ENCODE measurements around the gene RPTOR. TPM values are rescaled to one million over a fixed set of nuclear protein-coding genes. Genes with fewer than 3 reads are reported as not detected.
"Not testable (repeated sequence)": the region's sequence is repeated elsewhere in the genome, so short reads cannot be mapped to it uniquely, and the experiment has no call there.

The RPTOR gene
- total and polyA plus RNA-seq, 12 donors, result 7.9 to 30.3 (median 25.6) TPM

GRCh38 chr17:80574496-80574895 lies 29.9 kb downstream of the RPTOR start:
- no peak for DNase-seq
- intact Hi-C loops (cut with DNase I), result loop anchor here in 3 of 10 donors (2.0 to 5.0 kb wide), 2 partner anchors 147 to 148 kb away; no protein-coding TSS in a partner anchor
- Histone ChIP-seq H3K27me3 (no peaks in the 10 kb centered on the region), H3K4me1 (peaks cover 0 to 9% (median 0%) of the 10 kb centered on the region in 9 donors), H3K36me3 (no peaks in the 10 kb centered on the region), H3K4me3 (no peak overlapping the region), H3K9me3 (peaks cover 0 to 10% (median 0%) of the 10 kb centered on the region in 11 donors), H3K27ac (no peak overlapping the region)
- no peak for ATAC-seq
- 72% methylated on average over 4 of the region's 4 CpGs for WGBS, 2 donors
- TF ChIP-seq CTCF (IDR thresholded peaks at IDR 0.05), result no peak

DNA sequence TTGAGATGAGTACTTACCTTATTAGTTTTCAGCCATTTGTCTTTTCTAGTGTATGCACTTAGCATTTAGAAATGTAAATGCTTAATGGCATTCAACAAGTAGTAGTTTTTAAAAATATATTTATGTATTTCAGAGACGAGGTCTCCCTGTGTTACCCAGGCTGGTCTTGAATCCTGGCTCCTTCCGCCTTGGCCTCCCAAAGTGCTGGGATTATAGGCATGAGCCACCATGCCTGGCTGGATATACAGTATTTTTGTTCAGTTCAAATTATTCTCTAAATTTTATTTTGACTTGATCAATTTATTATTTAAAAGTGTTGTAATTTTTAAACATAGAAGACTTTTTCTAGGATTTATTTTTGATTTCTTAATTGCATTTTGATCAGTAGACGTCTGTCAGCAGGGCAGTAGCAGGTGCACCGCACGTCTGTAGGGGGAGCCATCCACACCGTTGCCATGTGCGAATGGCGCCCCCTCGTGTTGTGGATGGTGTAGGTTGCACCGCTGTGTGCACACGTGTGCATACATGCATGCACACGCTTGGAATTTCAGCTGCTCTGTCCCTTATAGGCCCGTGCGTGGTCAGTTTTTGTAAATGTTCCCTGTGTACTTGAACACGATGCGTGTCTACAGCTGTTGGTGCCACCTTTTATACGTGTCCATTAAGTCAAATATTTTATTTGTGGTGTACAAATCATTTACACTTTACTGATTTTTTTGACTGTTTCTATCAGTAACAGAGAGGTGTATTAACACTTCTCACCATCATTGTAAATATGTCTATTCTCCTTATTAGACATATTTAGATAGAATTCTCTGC lies 30.6 kb downstream of the RPTOR start:
- DNase-seq (peak; percentile 69 to 79), ATAC-seq (peak in 7 of 8 donors; percentile 67 to 88 (median 80))
- 36 to 38% methylated on average over 17 of the region's 17 CpGs for WGBS, 2 donors
- no peak overlapping the region for H3K4me3 ChIP-seq
- no peak overlapping the region for H3K27ac ChIP-seq
- no peaks in the 10 kb centered on the region for H3K36me3 ChIP-seq
- H3K9me3 ChIP-seq, result peaks cover 0 to 10% (median 0%) of the 10 kb centered on the region in 11 donors
- intact Hi-C loops (cut with DNase I), result loop anchor here in 8 of 10 donors (1.0 to 5.0 kb wide), 4 partner anchors 143 to 148 kb away; no protein-coding TSS in a partner anchor
- peaks cover 0 to 9% (median 0%) of the 10 kb centered on the region in 9 donors for H3K4me1 ChIP-seq
- H3K27me3 ChIP-seq, result no peaks in the 10 kb centered on the region
- TF ChIP-seq CTCF (IDR thresholded peaks at IDR 0.05), result peak; percentile 55 to 100 (median 88)

DNA sequence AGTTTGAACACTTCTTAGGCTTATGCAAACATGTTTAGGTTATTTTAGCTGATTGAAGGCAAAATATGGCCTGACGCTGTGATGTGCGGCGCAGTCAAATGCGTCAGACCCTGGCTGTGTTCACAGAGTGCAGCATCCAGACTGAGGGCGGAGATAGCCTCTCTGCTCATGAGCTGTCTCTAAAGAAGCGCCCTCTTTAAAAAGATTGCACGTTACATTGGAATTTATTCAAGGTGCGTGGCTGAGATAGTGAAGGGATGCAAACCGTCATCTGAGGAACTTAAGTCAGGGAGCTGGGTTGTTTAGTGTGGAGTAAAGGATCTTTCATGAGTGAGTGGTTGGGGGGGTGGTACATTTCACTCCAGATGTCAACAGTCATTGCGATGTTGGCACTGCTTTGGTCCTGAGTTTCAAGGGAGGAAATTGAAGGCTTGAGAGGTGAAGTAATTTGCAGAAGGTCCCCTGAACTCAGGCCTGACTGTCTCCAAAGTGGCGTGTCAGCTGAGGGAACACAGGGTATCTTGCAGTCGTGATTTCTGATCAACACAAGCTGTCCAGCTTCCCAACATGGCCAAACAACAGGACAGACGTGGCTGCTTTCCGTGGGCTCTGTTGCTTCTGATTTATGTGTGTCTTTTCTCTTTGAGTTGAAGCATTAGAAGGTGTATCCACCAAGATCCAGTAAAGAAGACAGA lies 33.4 kb downstream of the RPTOR start:
- Histone ChIP-seq H3K27me3 (no peaks in the 10 kb centered on the region), H3K4me3 (no peak overlapping the region), H3K9me3 (no peaks in the 10 kb centered on the region), H3K4me1 (peaks cover 0 to 9% (median 0%) of the 10 kb centered on the region in 9 donors), H3K27ac (no peak overlapping the region), H3K36me3 (peaks cover 0 to 5% (median 0%) of the 10 kb centered on the region in 9 donors)
- intact Hi-C loops (cut with DNase I), result loop anchor here in 5 of 10 donors (5.0 kb wide), 2 partner anchors 146 to 151 kb away; no protein-coding TSS in a partner anchor
- no peak for TF ChIP-seq CTCF (IDR thresholded peaks at IDR 0.05)
- WGBS, 2 donors, result 77% methylated on average over 14 of the region's 14 CpGs
- no peak for ATAC-seq
- DNase-seq, result no peak

DNA sequence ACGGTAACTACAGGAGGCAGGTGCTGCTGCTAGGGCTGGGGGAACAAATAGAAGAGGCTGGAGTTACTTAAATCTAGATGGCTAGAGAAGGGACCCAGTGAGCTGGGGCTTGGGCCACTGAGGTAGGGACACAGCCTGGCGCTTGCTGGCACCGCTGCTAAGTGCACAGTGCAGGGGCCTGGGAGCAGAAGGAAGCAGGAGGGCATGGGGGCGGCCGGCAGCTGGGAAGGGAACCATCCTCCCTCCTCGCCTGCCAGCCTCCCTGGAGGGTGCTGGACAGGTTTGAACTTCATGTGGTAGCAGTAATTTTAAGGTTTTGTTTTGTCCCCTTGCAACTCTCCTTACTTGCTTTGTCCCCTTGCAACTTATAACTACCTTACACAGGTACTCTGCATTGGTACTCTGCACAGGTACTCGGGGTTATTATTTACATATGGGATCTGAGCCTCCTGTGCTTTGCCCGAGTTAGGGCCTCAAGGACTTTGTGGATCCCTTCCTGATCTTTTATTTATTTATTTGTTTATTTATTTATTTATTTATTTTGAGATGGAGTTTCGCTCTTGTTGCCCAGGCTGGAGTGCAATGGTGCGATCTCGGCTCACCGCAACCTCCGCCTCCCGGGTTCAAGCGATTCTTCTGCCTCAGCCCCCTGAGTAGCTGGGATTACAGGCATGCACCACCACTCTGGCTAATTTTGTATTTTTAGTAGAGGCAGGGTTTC lies 34.2 kb downstream of the RPTOR start:
- H3K27ac ChIP-seq, H3K36me3 ChIP-seq, H3K27me3 ChIP-seq, ATAC-seq, H3K9me3 ChIP-seq, H3K4me1 ChIP-seq, DNase-seq, H3K4me3 ChIP-seq: not testable (repeated sequence)
- 97% methylated on average over 15 of the region's 15 CpGs for WGBS, 2 donors
- intact Hi-C loops (cut with DNase I), result loop anchor here in 5 of 10 donors (5.0 kb wide), 2 partner anchors 147 to 152 kb away; no protein-coding TSS in a partner anchor
